Endothelial cell of umbilical vein (primary cell): ENCODE measurements around the gene DTX2.
"Not testable (repeated sequence)": the region's sequence is repeated elsewhere in the genome, so short reads cannot be mapped to it uniquely, and the experiment has no call there.

Experiments
- EZH2 ChIP-seq: IDR thresholded peaks from 2 replicates; pipeline ENCODE4 v1.6.1; 2012; ENCODE audit warnings: borderline replicate concordance, low read depth, mild to moderate bottlenecking, moderate library complexity, low read length, inconsistent platforms; ENCODE audit not compliant: severe bottlenecking
- FOS ChIP-seq: IDR thresholded peaks from 2 replicates; pipeline ENCODE4 v1.6.1; 2011; ENCODE audit warnings: mild to moderate bottlenecking, low read length, moderate library complexity, borderline replicate concordance; ENCODE audit not compliant: insufficient read depth
- MYC ChIP-seq: IDR thresholded peaks from one replicate; pipeline ENCODE4 v1.6.1; 2011; ENCODE audit warnings: mild to moderate bottlenecking, low read depth, low read length
- POLR2A ChIP-seq: IDR thresholded peaks from 2 replicates; pipeline ENCODE4 v1.6.1; 2012; ENCODE audit warnings: low read depth, mild to moderate bottlenecking, control low read depth, low read length
- POLR2AphosphoS5 ChIP-seq: IDR thresholded peaks from 2 replicates; pipeline ENCODE4 v1.6.1; 2012; ENCODE audit warnings: low read depth, mild to moderate bottlenecking, control low read depth, low read length, moderate library complexity; ENCODE audit not compliant: insufficient read depth
- TF ChIP-seq, protein P1 (sequence below), 2 donors: IDR thresholded peaks; 1 replicate in 1 of 2; 2 replicates in 1 of 2; pipeline ENCODE4 v1.5.1; 2011; ENCODE audit warnings: low read length in 2 of 2, mild to moderate bottlenecking in 2 of 2, moderate library complexity in 2 of 2, control low read depth in 1 of 2, inconsistent platforms in 1 of 2, low read depth in 1 of 2; ENCODE audit not compliant: insufficient read depth in 1 of 2; ENCODE audit errors: extremely low read depth in 1 of 2
- TF ChIP-seq, protein P2 (sequence below): IDR thresholded peaks from 2 replicates; pipeline ENCODE4 v1.6.1; 2011; ENCODE audit not compliant: insufficient read depth, insufficient read length

DNA sequence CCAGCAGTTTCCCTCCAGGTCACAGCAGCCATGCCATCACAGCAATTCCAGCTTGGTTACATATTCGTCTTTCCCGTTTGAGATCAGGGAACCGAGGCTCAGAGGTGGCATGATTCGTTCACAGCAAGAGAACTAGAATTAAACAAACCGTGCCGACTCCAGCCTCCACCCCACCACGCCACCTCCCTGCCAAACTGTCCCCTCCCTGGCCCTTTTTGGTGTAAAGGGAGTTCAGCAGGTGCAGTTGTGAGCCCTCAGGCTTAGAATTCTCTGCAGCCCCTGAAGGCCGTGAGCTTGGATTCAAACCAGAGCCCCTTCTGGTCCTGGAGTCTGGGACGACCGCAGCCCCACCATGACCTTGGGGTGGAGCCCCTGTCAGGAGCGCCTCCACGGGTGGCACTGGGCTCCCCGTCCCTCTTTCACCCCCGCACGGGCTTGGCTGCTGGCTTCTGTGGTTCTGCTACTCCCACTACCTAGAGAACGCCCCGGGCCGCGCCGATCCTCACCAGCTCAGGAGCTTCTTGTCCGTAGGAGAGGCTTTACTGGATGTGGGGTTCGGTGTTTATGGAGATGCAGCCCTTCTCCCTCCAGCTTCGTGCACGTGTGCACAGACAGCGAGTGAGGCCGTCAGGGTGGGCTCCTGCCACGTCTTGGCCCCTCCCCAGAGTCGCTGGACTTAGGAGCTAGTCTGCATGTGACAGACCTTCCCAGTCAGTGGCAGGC is 37.9 kb downstream of the DTX2 start:
- TF ChIP-seq, protein P1, sequence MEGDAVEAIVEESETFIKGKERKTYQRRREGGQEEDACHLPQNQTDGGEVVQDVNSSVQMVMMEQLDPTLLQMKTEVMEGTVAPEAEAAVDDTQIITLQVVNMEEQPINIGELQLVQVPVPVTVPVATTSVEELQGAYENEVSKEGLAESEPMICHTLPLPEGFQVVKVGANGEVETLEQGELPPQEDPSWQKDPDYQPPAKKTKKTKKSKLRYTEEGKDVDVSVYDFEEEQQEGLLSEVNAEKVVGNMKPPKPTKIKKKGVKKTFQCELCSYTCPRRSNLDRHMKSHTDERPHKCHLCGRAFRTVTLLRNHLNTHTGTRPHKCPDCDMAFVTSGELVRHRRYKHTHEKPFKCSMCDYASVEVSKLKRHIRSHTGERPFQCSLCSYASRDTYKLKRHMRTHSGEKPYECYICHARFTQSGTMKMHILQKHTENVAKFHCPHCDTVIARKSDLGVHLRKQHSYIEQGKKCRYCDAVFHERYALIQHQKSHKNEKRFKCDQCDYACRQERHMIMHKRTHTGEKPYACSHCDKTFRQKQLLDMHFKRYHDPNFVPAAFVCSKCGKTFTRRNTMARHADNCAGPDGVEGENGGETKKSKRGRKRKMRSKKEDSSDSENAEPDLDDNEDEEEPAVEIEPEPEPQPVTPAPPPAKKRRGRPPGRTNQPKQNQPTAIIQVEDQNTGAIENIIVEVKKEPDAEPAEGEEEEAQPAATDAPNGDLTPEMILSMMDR (IDR thresholded peaks at IDR 0.05; ENCODE audit: extremely low read depth in 1 of 2, insufficient read depth in 1 of 2, low read depth in 1 of 2, low read length in 2 of 2) = not testable (repeated sequence)
- not testable (repeated sequence) for TF ChIP-seq POLR2A, FOS, POLR2AphosphoS5, EZH2, MYC
- TF ChIP-seq, protein P2, sequence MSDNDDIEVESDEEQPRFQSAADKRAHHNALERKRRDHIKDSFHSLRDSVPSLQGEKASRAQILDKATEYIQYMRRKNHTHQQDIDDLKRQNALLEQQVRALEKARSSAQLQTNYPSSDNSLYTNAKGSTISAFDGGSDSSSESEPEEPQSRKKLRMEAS = not testable (repeated sequence)
